Activated naive CD8-positive, alpha-beta T cell treated with anti-CD3 and anti-CD28 coated beads, Interleukin-2, amount 10 ng/mL, durations not matched to agents 7 days and 5 days (primary cell): ENCODE results near the gene KCNT1. TPM values are rescaled to one million over a fixed set of nuclear protein-coding genes. Genes with fewer than 3 reads are reported as not detected.

Experiments
- ATAC-seq: fragments of 150-1000 bp; cut with Tn5 transposase; one replicate; pipeline ENCODE4 v1.10.0; 2021; ENCODE audit warnings: low read depth, moderate library complexity
- POLR2A ChIA-PET: fragments of 350-600 bp; sonication (Branson Sonifier 250); formaldehyde crosslinking; loops from one replicate; lab custom pipeline; 2021; ENCODE audit warnings: antibody characterized with exemption; lab: Charles Lee
- DNase-seq: peaks from one replicate; pipeline ENCODE4 v3.0.0; 2021
- H3K27ac Mint-ChIP-seq: one replicate; pipeline ENCODE4 v1.8.0; 2022; ENCODE audit warnings: mild to moderate bottlenecking, mixed read lengths
- H3K27me3 Mint-ChIP-seq: one replicate; pipeline ENCODE4 v1.8.0; 2022; ENCODE audit warnings: mild to moderate bottlenecking, moderate library complexity, mixed read lengths
- H3K36me3 Mint-ChIP-seq: one replicate; pipeline ENCODE4 v1.8.0; 2021; ENCODE audit warnings: mild to moderate bottlenecking, mixed read lengths
- H3K4me1 Mint-ChIP-seq: one replicate; pipeline ENCODE4 v1.8.0; 2021; ENCODE audit warnings: mixed read lengths
- H3K4me3 Mint-ChIP-seq: one replicate; pipeline ENCODE4 v1.8.0; 2022; ENCODE audit warnings: mild to moderate bottlenecking, moderate library complexity, mixed read lengths
- H3K9me3 Mint-ChIP-seq: one replicate; pipeline ENCODE4 v1.8.0; 2021; ENCODE audit warnings: mixed read lengths
- total RNA-seq, 2 experiments: library from RNA; stranded (reverse); gene quantifications; one replicate each; pipeline ENCODE4 v1.2.3, GENCODE V29; 2021

KCNT1 gene
- total RNA-seq, 2 experiments from 2014 or later = not detected

GRCh38 chr9:135827301-135827700 lies 125.3 kb downstream of the KCNT1 start:
- Mint-ChIP-seq H3K27me3 (no peaks in the 10 kb centered on the region), H3K4me3 (no peak overlapping the region), H3K36me3 (peaks cover 16% of the 10 kb centered on the region), H3K9me3 (peaks cover 5% of the 10 kb centered on the region), H3K27ac (no peak overlapping the region), H3K4me1 (peaks cover 1% of the 10 kb centered on the region)
- ATAC-seq (no peak), DNase-seq (no peak)
- POLR2A ChIA-PET = no interaction called here

GRCh38 chr9:135827866-135828580 lies 126.0 kb downstream of the KCNT1 start:
- peaks cover 5% of the 10 kb centered on the region for H3K9me3 Mint-ChIP-seq
- POLR2A ChIA-PET = no interaction called here
- ATAC-seq = no peak
- no peak overlapping the region for H3K27ac Mint-ChIP-seq
- no peak for DNase-seq
- no peaks in the 10 kb centered on the region for H3K27me3 Mint-ChIP-seq
- peaks cover 1% of the 10 kb centered on the region for H3K4me1 Mint-ChIP-seq
- H3K36me3 Mint-ChIP-seq = peaks cover 13% of the 10 kb centered on the region
- H3K4me3 Mint-ChIP-seq = no peak overlapping the region

GRCh38 chr9:135828656-135829055 lies 126.7 kb downstream of the KCNT1 start:
- ATAC-seq (no peak), DNase-seq (no peak)
- H3K27me3 Mint-ChIP-seq = no peaks in the 10 kb centered on the region
- POLR2A ChIA-PET = no interaction called here
- H3K4me1 Mint-ChIP-seq = peaks cover 1% of the 10 kb centered on the region
- H3K36me3 Mint-ChIP-seq = peaks cover 16% of the 10 kb centered on the region
- H3K4me3 Mint-ChIP-seq = no peak overlapping the region
- no peak overlapping the region for H3K27ac Mint-ChIP-seq
- H3K9me3 Mint-ChIP-seq = peaks cover 5% of the 10 kb centered on the region

- Mint-ChIP-seq H3K27ac (no peak overlapping the region), H3K9me3 (peaks cover 5% of the 10 kb centered on the region), H3K27me3 (no peaks in the 10 kb centered on the region), H3K4me1 (peaks cover 1% of the 10 kb centered on the region), H3K4me3 (no peak overlapping the region), H3K36me3 (peaks cover 20% of the 10 kb centered on the region)
- ATAC-seq (no peak), DNase-seq (no peak)
- POLR2A ChIA-PET = no interaction called here
Observed at GRCh38 chr9:135830496-135830895, 128.5 kb downstream of the KCNT1 start.

- DNase-seq = no peak
- POLR2A ChIA-PET = no interaction called here
- Mint-ChIP-seq H3K4me3 (no peak overlapping the region), H3K36me3 (peaks cover 14% of the 10 kb centered on the region), H3K27me3 (no peaks in the 10 kb centered on the region), H3K4me1 (peaks cover 1% of the 10 kb centered on the region), H3K9me3 (peaks cover 1% of the 10 kb centered on the region), H3K27ac (no peak overlapping the region)
- ATAC-seq = no peak
Observed at GRCh38 chr9:135833864-135834263, 131.9 kb downstream of the KCNT1 start.

GRCh38 chr9:135835131-135835530 lies 133.1 kb downstream of the KCNT1 start:
- H3K27ac Mint-ChIP-seq = no peak overlapping the region
- ATAC-seq (no peak), DNase-seq (no peak)
- H3K4me3 Mint-ChIP-seq = no peak overlapping the region
- peaks cover 11% of the 10 kb centered on the region for H3K36me3 Mint-ChIP-seq
- H3K4me1 Mint-ChIP-seq = no peaks in the 10 kb centered on the region
- H3K9me3 Mint-ChIP-seq = no peaks in the 10 kb centered on the region
- no peaks in the 10 kb centered on the region for H3K27me3 Mint-ChIP-seq
- POLR2A ChIA-PET = no interaction called here

GRCh38 chr9:135839516-135839915 lies 137.5 kb downstream of the KCNT1 start:
- peaks cover 13% of the 10 kb centered on the region for H3K36me3 Mint-ChIP-seq
- no peak overlapping the region for H3K4me3 Mint-ChIP-seq
- H3K27ac Mint-ChIP-seq = no peak overlapping the region
- H3K27me3 Mint-ChIP-seq = no peaks in the 10 kb centered on the region
- H3K4me1 Mint-ChIP-seq = peaks cover 2% of the 10 kb centered on the region
- H3K9me3 Mint-ChIP-seq = peaks cover 6% of the 10 kb centered on the region
- POLR2A ChIA-PET = no interaction called here
- ATAC-seq (no peak), DNase-seq (no peak)

GRCh38 chr9:135840107-135840506 lies 138.1 kb downstream of the KCNT1 start:
- DNase-seq (no peak), ATAC-seq (no peak)
- Mint-ChIP-seq H3K36me3 (peaks cover 19% of the 10 kb centered on the region), H3K4me1 (peaks cover 2% of the 10 kb centered on the region), H3K4me3 (no peak overlapping the region), H3K9me3 (peaks cover 10% of the 10 kb centered on the region), H3K27ac (no peak overlapping the region), H3K27me3 (no peaks in the 10 kb centered on the region)
- POLR2A ChIA-PET = no interaction called here

GRCh38 chr9:135840539-135840938 lies 138.6 kb downstream of the KCNT1 start:
- Mint-ChIP-seq H3K9me3 (peaks cover 10% of the 10 kb centered on the region), H3K4me3 (no peak overlapping the region), H3K27me3 (no peaks in the 10 kb centered on the region), H3K4me1 (peaks cover 2% of the 10 kb centered on the region), H3K36me3 (peaks cover 23% of the 10 kb centered on the region), H3K27ac (no peak overlapping the region)
- DNase-seq (no peak), ATAC-seq (no peak)
- POLR2A ChIA-PET = no interaction called here

Other genes with a start within 250 kb of the KCNT1 start
- under 1 TPM; 0.17 to 0.28 TPM for gene PPP1R26, start 222.4 kb upstream of the KCNT1 start, total RNA-seq
- 10 to 100 TPM; 29.3 to 30.1 TPM for gene MRPS2, start 201.5 kb upstream of the KCNT1 start, total RNA-seq
- not detected for gene LCN1, start 180.7 kb upstream of the KCNT1 start, total RNA-seq
- not detected for gene OBP2A, start 156.1 kb upstream of the KCNT1 start, total RNA-seq
- not detected for gene PAEP, start 140.4 kb upstream of the KCNT1 start, total RNA-seq
- gene GLT6D1, start 62.6 kb upstream of the KCNT1 start, total RNA-seq = not detected
- not detected for gene LCN9, start 38.9 kb upstream of the KCNT1 start, total RNA-seq
- not detected for gene SOHLH1, start 2.7 kb upstream of the KCNT1 start, total RNA-seq
- 10 to 100 TPM; 32.5 to 35.4 TPM for gene CAMSAP1, start 205.4 kb downstream of the KCNT1 start, total RNA-seq